ENCODE data around the gene IARS2.
"Not testable (repeated sequence)": the region's sequence is repeated elsewhere in the genome, so short reads cannot be mapped to it uniquely, and the experiment has no call there.

GRCh38 chr1:220169887-220170286 lies 76.0 kb downstream of the IARS2 start:
- TF ChIP-seq, protein P1, sequence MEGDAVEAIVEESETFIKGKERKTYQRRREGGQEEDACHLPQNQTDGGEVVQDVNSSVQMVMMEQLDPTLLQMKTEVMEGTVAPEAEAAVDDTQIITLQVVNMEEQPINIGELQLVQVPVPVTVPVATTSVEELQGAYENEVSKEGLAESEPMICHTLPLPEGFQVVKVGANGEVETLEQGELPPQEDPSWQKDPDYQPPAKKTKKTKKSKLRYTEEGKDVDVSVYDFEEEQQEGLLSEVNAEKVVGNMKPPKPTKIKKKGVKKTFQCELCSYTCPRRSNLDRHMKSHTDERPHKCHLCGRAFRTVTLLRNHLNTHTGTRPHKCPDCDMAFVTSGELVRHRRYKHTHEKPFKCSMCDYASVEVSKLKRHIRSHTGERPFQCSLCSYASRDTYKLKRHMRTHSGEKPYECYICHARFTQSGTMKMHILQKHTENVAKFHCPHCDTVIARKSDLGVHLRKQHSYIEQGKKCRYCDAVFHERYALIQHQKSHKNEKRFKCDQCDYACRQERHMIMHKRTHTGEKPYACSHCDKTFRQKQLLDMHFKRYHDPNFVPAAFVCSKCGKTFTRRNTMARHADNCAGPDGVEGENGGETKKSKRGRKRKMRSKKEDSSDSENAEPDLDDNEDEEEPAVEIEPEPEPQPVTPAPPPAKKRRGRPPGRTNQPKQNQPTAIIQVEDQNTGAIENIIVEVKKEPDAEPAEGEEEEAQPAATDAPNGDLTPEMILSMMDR (IDR thresholded peaks at IDR 0.05) = not testable (repeated sequence)
- TF ChIP-seq POLR2AphosphoS5, POLR2A (IDR thresholded peaks at IDR 0.05): not testable (repeated sequence)
